Measurements from ENCODE around the gene SAT1.

DNA sequence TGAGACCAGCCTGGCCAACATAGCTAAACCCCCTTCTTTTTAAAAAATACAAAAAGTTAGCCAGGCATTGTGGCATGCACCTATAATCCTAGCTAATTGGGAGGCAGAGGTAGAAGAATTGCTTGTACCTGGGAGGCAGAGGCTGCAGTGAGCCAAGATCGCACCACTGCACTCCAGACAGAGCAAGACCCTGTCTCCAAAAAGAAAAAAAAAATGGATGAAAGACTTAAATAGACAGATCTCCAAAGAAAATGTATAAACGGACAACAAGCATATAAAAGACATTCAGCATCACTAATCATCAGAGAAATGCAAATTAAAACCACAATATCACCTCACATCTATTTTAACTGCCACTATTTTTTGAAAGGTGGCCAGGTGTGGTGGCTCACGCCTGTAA is 6.6 kb upstream of the SAT1 start:
- TF ChIP-seq POLR2A (IDR thresholded peaks at IDR 0.05): no peak
- TF ChIP-seq, protein P1, sequence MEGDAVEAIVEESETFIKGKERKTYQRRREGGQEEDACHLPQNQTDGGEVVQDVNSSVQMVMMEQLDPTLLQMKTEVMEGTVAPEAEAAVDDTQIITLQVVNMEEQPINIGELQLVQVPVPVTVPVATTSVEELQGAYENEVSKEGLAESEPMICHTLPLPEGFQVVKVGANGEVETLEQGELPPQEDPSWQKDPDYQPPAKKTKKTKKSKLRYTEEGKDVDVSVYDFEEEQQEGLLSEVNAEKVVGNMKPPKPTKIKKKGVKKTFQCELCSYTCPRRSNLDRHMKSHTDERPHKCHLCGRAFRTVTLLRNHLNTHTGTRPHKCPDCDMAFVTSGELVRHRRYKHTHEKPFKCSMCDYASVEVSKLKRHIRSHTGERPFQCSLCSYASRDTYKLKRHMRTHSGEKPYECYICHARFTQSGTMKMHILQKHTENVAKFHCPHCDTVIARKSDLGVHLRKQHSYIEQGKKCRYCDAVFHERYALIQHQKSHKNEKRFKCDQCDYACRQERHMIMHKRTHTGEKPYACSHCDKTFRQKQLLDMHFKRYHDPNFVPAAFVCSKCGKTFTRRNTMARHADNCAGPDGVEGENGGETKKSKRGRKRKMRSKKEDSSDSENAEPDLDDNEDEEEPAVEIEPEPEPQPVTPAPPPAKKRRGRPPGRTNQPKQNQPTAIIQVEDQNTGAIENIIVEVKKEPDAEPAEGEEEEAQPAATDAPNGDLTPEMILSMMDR (IDR thresholded peaks at IDR 0.05): no peak

Measured in body of pancreas (tissue), 4 donors.